Heart right ventricle (tissue), 16 donors: ENCODE results near the gene SGO2. TPM values are rescaled to one million over a fixed set of nuclear protein-coding genes. Genes with fewer than 3 reads are reported as not detected.
A peak's percentile ranks its signal among the peaks of the same experiment; 100 is the strongest.

Experiments
- ATAC-seq, 8 donors: fragments of 200-7000 bp; cut with Tn5 transposase; one replicate each; pipeline ENCODE4 v1.9.1; 2020; ENCODE audit warnings: mild to moderate bottlenecking in 8 of 8, moderate library complexity in 8 of 8, moderate number of reproducible peaks in 1 of 8
- DNase-seq, 2 donors: peaks; one replicate each; pipeline ENCODE4 v3.0.0-alpha.2; 2020
- H3K27ac ChIP-seq, 10 donors: fragments of 200-600 bp; sonication (generic) in 2 of 10; one replicate each; pipeline versions ENCODE4 v1.5.0 to v1.8.0; 2020 to 2022; ENCODE audit warnings: mild to moderate bottlenecking in 3 of 10
- H3K27me3 ChIP-seq, 7 donors: fragments of 200-600 bp; one replicate each; pipeline ENCODE4 v1.8.0; 2021 to 2022; ENCODE audit warnings: mild to moderate bottlenecking in 2 of 7
- H3K36me3 ChIP-seq, 9 donors: fragments of 200-600 bp; sonication (generic) in 1 of 9; one replicate each; pipeline versions ENCODE4 v1.5.0 to v1.8.0; 2020 to 2022; ENCODE audit warnings: mild to moderate bottlenecking in 2 of 9
- H3K4me1 ChIP-seq, 9 donors: fragments of 200-600 bp; sonication (generic) in 1 of 9; one replicate each; pipeline versions ENCODE4 v1.5.0 to v1.8.0; 2020 to 2022; ENCODE audit warnings: mild to moderate bottlenecking in 4 of 9
- H3K4me3 ChIP-seq, 10 donors: fragments of 200-600 bp; sonication (generic) in 2 of 10; one replicate each; pipeline versions ENCODE4 v1.5.0 to v1.8.0; 2020 to 2022; ENCODE audit warnings: mild to moderate bottlenecking in 7 of 10, moderate library complexity in 2 of 10
- H3K9me3 ChIP-seq, 11 donors: fragments of 200-600 bp in 10 of 11; sonication (generic) in 2 of 11; one replicate each; pipeline versions ENCODE4 v1.5.0 to v1.8.0; 2013 to 2022; ENCODE audit warnings: mild to moderate bottlenecking in 2 of 11, control low read depth in 1 of 11, moderate library complexity in 1 of 11
- WGBS, 2 donors: extraction: QIAGEN DNeasy Blood & Tissue Kit; methylation state at CpG; one replicate each; pipeline ENCODE4 v1.1.7; 2013; ENCODE audit warnings: inconsistent platforms in 1 of 2; 5-methylcytosine and 5-hydroxymethylcytosine counted together
- intact Hi-C, 10 donors: fragments of 100-400 bp; cut with DNase I; formaldehyde crosslinking; loops; one replicate each; pipeline versions ENCODE4 v1.11.1 to v1.14.2; 2022
- polyA plus RNA-seq, 2 donors: library from polyadenylated mRNA; stranded (reverse); fragments of 200-250 nt; gene quantifications; one replicate each; pipeline ENCODE4 v1.2.3, GENCODE V29; 2013
- total RNA-seq, 10 donors: library from RNA; stranded (reverse); fragmentation: NEBNext Ultra II Directional in 3 of 10; extraction: Animal tissue kit (Norgen Biotek cat#: 25700) in 3 of 10; gene quantifications; one replicate each; pipeline versions ENCODE4 v1.2.1 to v1.2.4, GENCODE V29; 2021 to 2023
- TF ChIP-seq, protein P1 (sequence below), 9 donors: fragments of 200-600 bp; sonication (generic) in 2 of 9; IDR thresholded peaks; one replicate each; pipeline versions ENCODE4 v1.5.0 to v1.8.0; 2021 to 2022; ENCODE audit warnings: antibody characterized with exemption in 9 of 9, mild to moderate bottlenecking in 5 of 9, moderate library complexity in 1 of 9
- donor health status: Arrhythmogenic right ventricular cardiomyopathy.
- donor health status: ischemic (EF 13 %, LVEDD 7.1; RV severe dilation, severe dysfunction).
- donor health status: healthy with polysubstance abuse.
- donor health status: DM: no; HTN: yes; CAD: no.
- donor health status: DM: no; HTN: no; CAD: no.
- donor health status: ischemic (EF 25% LVEDD 6.9; RV normal size, moderate dysfunction).
- donor health status: ischemic (EF 25% LVEDD 5.7; RV mildly dilated, moderate dysfunction).
- donor health status: healthy.
- donor health status: DM: yes; HTN: yes; CAD: no.
- donor health status: Ischemic cardiomyopathy.
- donor health status: ischemic (EF 35%, LVEDD 5.7; RV mildly dilated, moderate dysfunction).
- donor health status: nonischemic (EF 11% LVEDD 7.7; RV severe dilation, severe dysfunction).
- donor health status: DM: yes; HTN: yes; CAD: no.
- donor health status: PGD.
- donor health status: ischemic (EF 29% LVEDD 5.4; RV normal size, mild dysfunction).
- donor health status: nonischemic (EF 23%, LVEDD 6.1; RV moderate dilation, normal function).

The SGO2 gene
- total and polyA plus RNA-seq, 12 donors, result 0.59 to 2.9 (median 1.1) TPM

- H3K4me1 ChIP-seq, result peaks cover 0 to 18% (median 11%) of the 10 kb centered on the region in 9 donors
- TF ChIP-seq, protein P1, sequence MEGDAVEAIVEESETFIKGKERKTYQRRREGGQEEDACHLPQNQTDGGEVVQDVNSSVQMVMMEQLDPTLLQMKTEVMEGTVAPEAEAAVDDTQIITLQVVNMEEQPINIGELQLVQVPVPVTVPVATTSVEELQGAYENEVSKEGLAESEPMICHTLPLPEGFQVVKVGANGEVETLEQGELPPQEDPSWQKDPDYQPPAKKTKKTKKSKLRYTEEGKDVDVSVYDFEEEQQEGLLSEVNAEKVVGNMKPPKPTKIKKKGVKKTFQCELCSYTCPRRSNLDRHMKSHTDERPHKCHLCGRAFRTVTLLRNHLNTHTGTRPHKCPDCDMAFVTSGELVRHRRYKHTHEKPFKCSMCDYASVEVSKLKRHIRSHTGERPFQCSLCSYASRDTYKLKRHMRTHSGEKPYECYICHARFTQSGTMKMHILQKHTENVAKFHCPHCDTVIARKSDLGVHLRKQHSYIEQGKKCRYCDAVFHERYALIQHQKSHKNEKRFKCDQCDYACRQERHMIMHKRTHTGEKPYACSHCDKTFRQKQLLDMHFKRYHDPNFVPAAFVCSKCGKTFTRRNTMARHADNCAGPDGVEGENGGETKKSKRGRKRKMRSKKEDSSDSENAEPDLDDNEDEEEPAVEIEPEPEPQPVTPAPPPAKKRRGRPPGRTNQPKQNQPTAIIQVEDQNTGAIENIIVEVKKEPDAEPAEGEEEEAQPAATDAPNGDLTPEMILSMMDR (IDR thresholded peaks at IDR 0.05), result no peak
- WGBS, 2 donors, result 87 to 89% methylated on average over 9 of the region's 9 CpGs
- no peak overlapping the region for H3K4me3 ChIP-seq
- ATAC-seq (no peak), DNase-seq (no peak)
- intact Hi-C loops, result loop anchor here in 1 of 10 donors (10.0 kb wide), 1 partner anchor 198 kb away; no protein-coding TSS in a partner anchor
- H3K36me3 ChIP-seq, result peaks cover 0 to 52% (median 11%) of the 10 kb centered on the region in 9 donors
- no peaks in the 10 kb centered on the region for H3K9me3 ChIP-seq
- H3K27me3 ChIP-seq, result no peaks in the 10 kb centered on the region
- H3K27ac ChIP-seq, result no peak overlapping the region
These were observed 19.3 kb upstream of the SGO2 start for GRCh38 chr2:200506679-200507078.

DNA sequence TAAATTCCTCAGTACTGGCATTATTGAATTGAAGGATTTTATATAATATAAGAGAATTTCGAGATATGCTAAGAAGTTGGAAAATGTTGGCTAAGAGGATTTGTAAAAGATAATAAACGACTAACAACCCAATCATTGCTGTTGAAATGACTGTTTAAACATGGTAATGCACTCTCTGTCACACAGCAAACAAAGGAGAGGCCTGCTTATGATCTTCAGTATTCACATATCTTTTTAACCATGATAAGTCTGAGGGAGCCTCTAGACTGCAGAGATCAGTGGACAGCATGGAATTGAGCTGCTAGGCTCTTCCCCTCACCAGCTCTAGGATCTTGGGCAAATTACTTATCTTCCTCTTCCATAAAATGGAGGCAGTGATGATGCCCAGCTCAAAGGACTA, 18.8 kb upstream of the SGO2 start:
- WGBS, 2 donors, result 85 to 86% methylated on average over 2 of the region's 2 CpGs
- DNase-seq, result no peak
- Histone ChIP-seq H3K27ac (no peak overlapping the region), H3K36me3 (peaks cover 0 to 47% (median 11%) of the 10 kb centered on the region in 9 donors), H3K4me3 (no peak overlapping the region), H3K27me3 (peaks cover 0 to 1% (median 0%) of the 10 kb centered on the region in 7 donors), H3K9me3 (no peaks in the 10 kb centered on the region), H3K4me1 (peaks cover 0 to 18% (median 11%) of the 10 kb centered on the region in 9 donors)
- no peak for ATAC-seq
- TF ChIP-seq, protein P1 (IDR thresholded peaks at IDR 0.05), result no peak
- intact Hi-C loops, result loop anchor here in 1 of 10 donors (10.0 kb wide), 1 partner anchor 198 kb away; no protein-coding TSS in a partner anchor

GRCh38 chr2:200509235-200509611, 16.8 kb upstream of the SGO2 start:
- peaks cover 0 to 18% (median 11%) of the 10 kb centered on the region in 9 donors for H3K4me1 ChIP-seq
- H3K36me3 ChIP-seq, result peaks cover 0 to 27% (median 7%) of the 10 kb centered on the region in 9 donors
- H3K27me3 ChIP-seq, result peaks cover 0 to 4% (median 0%) of the 10 kb centered on the region in 7 donors
- peak in 6 of 8 donors; percentile 3 to 26 (median 8) for ATAC-seq
- H3K4me3 ChIP-seq, result peak overlapping the region; percentile 64 to 94 (median 82)
- H3K27ac ChIP-seq, result peak overlapping the region in 9 of 10 donors; percentile 86 to 96 (median 91)
- TF ChIP-seq, protein P1 (IDR thresholded peaks at IDR 0.05), result no peak
- intact Hi-C loops, result loop anchor here in 1 of 10 donors (10.0 kb wide), 1 partner anchor 196 kb away; no protein-coding TSS in a partner anchor
- 32 to 40% methylated on average over 8 of the region's 8 CpGs for WGBS, 2 donors
- H3K9me3 ChIP-seq, result no peaks in the 10 kb centered on the region
- DNase-seq, result peak; percentile 5 to 10

GRCh38 chr2:200509612-200510433, 16.2 kb upstream of the SGO2 start, which contains the start of gene KCTD18:
Gene KCTD18, minus strand, starts transcription at chr2:200510068. Its CDS starts 3,052 bp downstream, at chr2:200507016.
- Histone ChIP-seq H3K27ac (peak within 1 kb of the TSS; percentile 60 to 96 (median 91)), H3K4me1 (peaks cover 0 to 18% (median 11%) of the 10 kb centered on the region in 9 donors), H3K4me3 (peak within 1 kb of the TSS; percentile 64 to 94 (median 82)), H3K27me3 (peaks cover 0 to 4% (median 0%) of the 10 kb centered on the region in 7 donors), H3K36me3 (peaks cover 0 to 21% (median 1%) of the 10 kb centered on the region in 9 donors), H3K9me3 (no peaks in the 10 kb centered on the region)
- TF ChIP-seq, protein P1 (IDR thresholded peaks at IDR 0.05), result peak; percentile 76 to 98 (median 87)
- DNase-seq, result peak; percentile 92 to 97
- peak; percentile 98 to 100 (median 99) for ATAC-seq
- WGBS, 2 donors, result 1% methylated on average over 74 to 75 of the region's 78 CpGs
- intact Hi-C loops, result loop anchor here in 1 of 10 donors (10.0 kb wide), 1 partner anchor 195 kb away; no protein-coding TSS in a partner anchor
